Progenitor cell of endocrine pancreas (in vitro differentiated cells): ENCODE data around the gene MED6. TPM values are rescaled to one million over a fixed set of nuclear protein-coding genes. Genes with fewer than 3 reads are reported as not detected.

Source experiments
- DNase-seq: peaks from one replicate; pipeline ENCODE4 v3.0.0; 2021; ENCODE audit warnings: low spot score; ENCODE audit not compliant: unreplicated experiment
- H3K27ac Mint-ChIP-seq: 2 replicates; pipeline ENCODE4 v1.8.0; 2021; ENCODE audit warnings: mild to moderate bottlenecking, moderate library complexity, mixed read lengths
- H3K27me3 Mint-ChIP-seq: 2 replicates; pipeline ENCODE4 v1.8.0; 2021; ENCODE audit warnings: mixed read lengths
- H3K36me3 Mint-ChIP-seq: 2 replicates; pipeline ENCODE4 v1.8.0; 2022; ENCODE audit warnings: mixed read lengths; ENCODE audit not compliant: insufficient read depth
- H3K4me1 Mint-ChIP-seq: 2 replicates; pipeline ENCODE4 v1.8.0; 2021; ENCODE audit warnings: low read depth, mixed read lengths
- H3K4me3 Mint-ChIP-seq: 2 replicates; pipeline ENCODE4 v1.8.0; 2021; ENCODE audit warnings: low read depth, mild to moderate bottlenecking, moderate library complexity, mixed read lengths
- H3K9me3 Mint-ChIP-seq: 2 replicates; pipeline ENCODE4 v1.8.0; 2021; ENCODE audit warnings: low read depth, mixed read lengths
- CTCF ChIP-seq: fragments of 200-600 bp; sonication (generic); IDR thresholded peaks from one replicate; pipeline ENCODE4 v1.5.0; 2021; ENCODE audit warnings: antibody characterized with exemption, mild to moderate bottlenecking; ENCODE audit not compliant: unreplicated experiment
- total RNA-seq: library from RNA; stranded (reverse); gene quantifications from 2 replicates; pipeline ENCODE4 v1.2.1, GENCODE V29; 2021

The MED6 gene
- total RNA-seq, 1 donor from 2014 or later = 47.1 TPM

GRCh38 chr14:70643967-70644366, 43.5 kb upstream of the MED6 start:
- H3K27ac Mint-ChIP-seq = no peak overlapping the region
- peaks cover 7% of the 10 kb centered on the region for H3K27me3 Mint-ChIP-seq
- H3K9me3 Mint-ChIP-seq = no peaks in the 10 kb centered on the region
- peaks cover 17% of the 10 kb centered on the region for H3K4me1 Mint-ChIP-seq
- no peak for DNase-seq
- TF ChIP-seq CTCF = no peak
- H3K36me3 Mint-ChIP-seq = peaks cover 1% of the 10 kb centered on the region
- H3K4me3 Mint-ChIP-seq = no peak overlapping the region

GRCh38 chr14:70642303-70643235, 42.1 kb upstream of the MED6 start:
- Mint-ChIP-seq H3K4me1 (peaks cover 17% of the 10 kb centered on the region), H3K9me3 (no peaks in the 10 kb centered on the region), H3K27ac (peak overlapping the region; percentile 77), H3K36me3 (peaks cover 1% of the 10 kb centered on the region), H3K4me3 (peak overlapping the region; percentile 83), H3K27me3 (peaks cover 7% of the 10 kb centered on the region)
- peak; percentile 26 for DNase-seq
- no peak for TF ChIP-seq CTCF

- Mint-ChIP-seq H3K27me3 (peaks cover 7% of the 10 kb centered on the region), H3K27ac (peak within 1 kb of the TSS; percentile 84), H3K36me3 (peaks cover 1% of the 10 kb centered on the region), H3K4me1 (peaks cover 17% of the 10 kb centered on the region), H3K4me3 (peak within 1 kb of the TSS; percentile 92), H3K9me3 (no peaks in the 10 kb centered on the region)
- peak; percentile 32 for DNase-seq
- no peak for TF ChIP-seq CTCF
Observed at GRCh38 chr14:70641548-70642302, 41.3 kb upstream of the MED6 start, which contains the start of gene TTC9. Gene TTC9 (plus strand): TSS chr14:70641916. CDS start chr14:70642130, 214 bp downstream.

- peaks cover 1% of the 10 kb centered on the region for H3K36me3 Mint-ChIP-seq
- peaks cover 17% of the 10 kb centered on the region for H3K4me1 Mint-ChIP-seq
- peak overlapping the region; percentile 84 for H3K27ac Mint-ChIP-seq
- H3K4me3 Mint-ChIP-seq = peak overlapping the region; percentile 92
- DNase-seq = no peak
- H3K9me3 Mint-ChIP-seq = peaks cover 3% of the 10 kb centered on the region
- H3K27me3 Mint-ChIP-seq = peaks cover 7% of the 10 kb centered on the region
- no peak for TF ChIP-seq CTCF
Observed at GRCh38 chr14:70640938-70641547, 40.6 kb upstream of the MED6 start.

GRCh38 chr14:70638416-70638815, 38.0 kb upstream of the MED6 start:
- no peak for DNase-seq
- Mint-ChIP-seq H3K4me3 (no peak overlapping the region), H3K4me1 (peaks cover 13% of the 10 kb centered on the region), H3K27ac (no peak overlapping the region), H3K27me3 (peaks cover 7% of the 10 kb centered on the region), H3K9me3 (peaks cover 5% of the 10 kb centered on the region), H3K36me3 (no peaks in the 10 kb centered on the region)
- TF ChIP-seq CTCF = no peak
